Thymus (tissue), 11 donors: ENCODE data around the gene RERE. TPM values are rescaled to one million over a fixed set of nuclear protein-coding genes. Genes with fewer than 3 reads are reported as not detected.

Source experiments
- DNase-seq, 9 donors: peaks; one replicate each; pipeline ENCODE4 v3.0.0-alpha.2; 2013; ENCODE audit warnings: low spot score in 9 of 9, low read depth in 6 of 9, missing footprints in 1 of 9
- H3K27ac ChIP-seq, 2 donors: one replicate each; pipeline ENCODE4 v1.5.1; 2013; ENCODE audit warnings: control low read depth in 1 of 2, low read depth in 1 of 2, low read length in 1 of 2, mild to moderate bottlenecking in 1 of 2, moderate library complexity in 1 of 2
- H3K27me3 ChIP-seq, 2 donors: one replicate each; pipeline ENCODE4 v1.5.1; 2013; ENCODE audit warnings: low read length in 1 of 2; ENCODE audit not compliant: control insufficient read depth in 2 of 2, insufficient read depth in 1 of 2
- H3K36me3 ChIP-seq, 2 donors: one replicate each; pipeline ENCODE4 v1.5.1; 2013; ENCODE audit warnings: low read length in 1 of 2, mild to moderate bottlenecking in 1 of 2, moderate library complexity in 1 of 2; ENCODE audit not compliant: control insufficient read depth in 2 of 2, insufficient read depth in 2 of 2
- H3K4me1 ChIP-seq, 2 donors: one replicate each; pipeline ENCODE4 v1.5.1; 2013; ENCODE audit warnings: low read length in 2 of 2; ENCODE audit not compliant: control insufficient read depth in 2 of 2, insufficient read depth in 2 of 2
- H3K4me3 ChIP-seq, 2 donors: one replicate each; pipeline ENCODE4 v1.5.1; 2013; ENCODE audit warnings: low read length in 2 of 2, control low read depth in 1 of 2, mild to moderate bottlenecking in 1 of 2
- H3K9me3 ChIP-seq, 2 donors: one replicate each; pipeline ENCODE4 v1.5.1; 2013; ENCODE audit warnings: low read length in 1 of 2, mild to moderate bottlenecking in 1 of 2; ENCODE audit not compliant: control insufficient read depth in 2 of 2, insufficient read depth in 1 of 2
- whole genome bisulfite sequencing: extraction: QIAGEN DNeasy Blood & Tissue Kit; methylation state at CpG from one replicate; pipeline ENCODE4 v1.1.7; 2013; 5-methylcytosine and 5-hydroxymethylcytosine counted together
- polyA plus RNA-seq: library from polyadenylated mRNA; stranded (reverse); fragments of 200-250 nt; gene quantifications from one replicate; pipeline ENCODE4 v1.2.3, GENCODE V29; 2013
- total RNA-seq: library from RNA; stranded (reverse); fragments of 120-200 nt; gene quantifications from one replicate; pipeline ENCODE4 v1.2.4, GENCODE V29; 2013
- donor health status: healthy.

The RERE gene
- total and polyA plus RNA-seq, 2 donors: 22.9 to 37.7 TPM

DNA sequence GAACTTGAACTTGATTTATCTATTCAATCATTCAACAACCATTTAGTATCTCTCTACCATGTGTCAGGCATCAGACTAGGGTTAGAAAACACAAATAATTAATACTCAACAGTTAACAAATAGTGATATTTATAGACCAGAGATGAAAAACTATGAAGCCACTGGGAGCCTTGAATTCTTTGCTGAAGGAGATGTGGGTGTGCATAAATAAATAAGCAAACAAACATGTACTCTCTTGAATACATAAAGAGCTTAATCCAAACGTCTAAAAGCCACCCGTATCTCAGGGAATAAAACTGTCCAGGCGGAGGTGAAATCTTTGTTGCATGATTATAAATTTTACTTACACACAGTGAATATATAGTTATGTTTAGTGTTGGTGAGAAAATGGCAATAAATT is 333.9 kb downstream of the RERE start:
- Histone ChIP-seq H3K27ac (no peak overlapping the region), H3K36me3 (peaks cover 0 to 2% of the 10 kb centered on the region in 2 donors), H3K4me3 (no peak overlapping the region), H3K9me3 (no peaks in the 10 kb centered on the region), H3K4me1 (no peaks in the 10 kb centered on the region), H3K27me3 (no peaks in the 10 kb centered on the region)
- no peak for DNase-seq
- WGBS: 98% methylated on average over 3 of the region's 3 CpGs

DNA sequence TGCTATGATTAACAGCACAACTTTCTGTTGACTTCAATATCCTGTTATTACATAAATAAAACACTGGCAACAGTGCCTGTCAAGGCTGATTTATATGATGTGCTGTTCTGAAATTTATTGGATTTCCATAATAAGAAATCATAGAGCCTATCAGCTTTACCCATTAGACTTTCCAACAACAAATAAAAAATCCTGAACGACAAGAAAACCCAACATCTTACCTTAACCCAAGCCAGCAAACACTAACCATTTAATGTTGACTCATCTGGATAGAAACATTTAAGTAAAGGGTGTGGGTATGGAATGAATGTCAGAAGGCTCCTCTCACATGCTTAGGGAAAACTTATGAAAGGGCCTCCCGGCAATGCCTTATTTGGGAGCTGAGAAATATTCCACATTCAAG is 334.5 kb downstream of the RERE start:
- H3K36me3 ChIP-seq: peaks cover 0 to 2% of the 10 kb centered on the region in 2 donors
- H3K4me1 ChIP-seq: no peaks in the 10 kb centered on the region
- no peak for DNase-seq
- H3K27ac ChIP-seq: no peak overlapping the region
- 95% methylated on average over 2 of the region's 2 CpGs for WGBS
- H3K9me3 ChIP-seq: no peaks in the 10 kb centered on the region
- no peaks in the 10 kb centered on the region for H3K27me3 ChIP-seq
- no peak overlapping the region for H3K4me3 ChIP-seq

DNA sequence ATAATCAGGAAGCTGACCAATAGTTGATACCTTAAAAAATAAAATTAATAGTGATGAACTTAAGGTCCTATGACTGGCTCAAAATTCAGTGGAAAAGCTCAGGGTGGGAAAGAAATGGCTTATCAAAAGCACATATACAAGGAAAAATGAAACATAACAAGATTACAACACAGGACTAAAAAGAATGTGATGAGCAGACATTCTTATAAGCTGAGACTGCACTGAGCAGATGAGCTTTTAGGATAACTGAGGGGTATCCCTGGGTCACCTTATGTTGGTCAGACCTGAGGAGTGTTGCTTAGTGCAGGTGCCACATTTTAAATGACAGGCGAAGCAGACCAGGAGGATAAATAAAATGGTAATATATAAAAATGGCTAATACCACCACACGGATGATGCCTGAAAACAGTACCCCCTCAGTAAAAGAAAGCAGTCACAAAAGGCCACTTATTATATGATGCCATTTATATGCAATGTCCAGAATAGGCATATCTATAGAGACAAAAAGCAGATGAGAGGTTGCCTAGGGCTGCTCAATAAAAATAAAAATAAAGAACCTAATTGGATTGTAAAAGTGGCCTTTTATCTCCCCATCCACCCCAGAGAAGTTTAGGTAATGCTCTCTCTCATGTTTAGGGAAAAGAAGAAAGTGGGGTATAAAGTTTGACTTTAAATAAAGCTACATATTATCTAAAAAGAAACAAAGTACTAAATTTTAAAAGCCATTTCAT is 335.6 kb downstream of the RERE start:
- DNase-seq: no peak
- Histone ChIP-seq H3K4me1 (no peaks in the 10 kb centered on the region), H3K27ac (no peak overlapping the region), H3K36me3 (peaks cover 0 to 2% of the 10 kb centered on the region in 2 donors), H3K4me3 (no peak overlapping the region), H3K9me3 (no peaks in the 10 kb centered on the region), H3K27me3 (no peaks in the 10 kb centered on the region)
- 98% methylated on average over 2 of the region's 2 CpGs for WGBS

DNA sequence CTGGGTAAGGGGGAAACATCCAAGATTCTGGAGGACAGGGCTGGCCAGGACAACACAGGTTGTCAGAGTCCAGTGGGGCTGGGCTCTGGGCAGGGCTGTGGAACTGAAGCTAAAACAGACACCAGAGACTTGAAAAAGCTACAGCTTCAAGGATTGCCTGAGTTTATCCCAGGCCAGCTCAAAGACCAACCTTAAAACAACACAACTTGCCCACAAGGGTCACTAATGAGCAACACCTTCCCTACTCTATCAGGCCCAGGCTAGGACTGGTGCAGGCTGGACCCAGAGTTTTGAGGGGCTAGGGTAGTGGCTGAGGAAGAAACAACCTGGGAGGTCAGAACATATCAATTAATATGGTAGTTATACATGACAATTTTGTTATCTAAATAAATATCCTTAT is 338.9 kb downstream of the RERE start:
- H3K9me3 ChIP-seq: no peaks in the 10 kb centered on the region
- no peaks in the 10 kb centered on the region for H3K36me3 ChIP-seq
- no peak overlapping the region for H3K4me3 ChIP-seq
- DNase-seq: no peak
- no peaks in the 10 kb centered on the region for H3K4me1 ChIP-seq
- H3K27ac ChIP-seq: no peak overlapping the region
- H3K27me3 ChIP-seq: no peaks in the 10 kb centered on the region

DNA sequence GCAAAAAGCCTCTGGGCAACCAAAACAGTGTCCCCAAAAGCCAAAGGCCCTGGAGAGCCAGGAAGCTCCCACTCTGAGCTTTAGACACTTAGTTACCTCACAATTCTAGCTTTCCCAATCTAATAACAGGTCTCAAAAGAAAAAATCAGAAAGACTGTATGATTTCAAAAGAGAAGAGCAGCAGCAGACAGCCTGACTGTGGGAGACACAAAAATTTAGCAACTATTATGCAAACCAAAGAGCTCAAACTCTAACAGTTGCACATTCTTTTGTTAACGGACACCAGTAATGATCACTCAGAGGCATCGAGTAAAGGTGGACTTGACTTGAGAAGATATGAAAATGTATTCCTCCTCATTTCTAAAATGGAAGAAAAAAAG is 339.5 kb downstream of the RERE start:
- Histone ChIP-seq H3K36me3 (no peaks in the 10 kb centered on the region), H3K27ac (no peak overlapping the region), H3K4me3 (no peak overlapping the region), H3K27me3 (no peaks in the 10 kb centered on the region), H3K9me3 (no peaks in the 10 kb centered on the region), H3K4me1 (peaks cover under 1 to 3% of the 10 kb centered on the region in 2 donors)
- no peak for DNase-seq
- WGBS: 97% methylated on average over 2 of the region's 2 CpGs

DNA sequence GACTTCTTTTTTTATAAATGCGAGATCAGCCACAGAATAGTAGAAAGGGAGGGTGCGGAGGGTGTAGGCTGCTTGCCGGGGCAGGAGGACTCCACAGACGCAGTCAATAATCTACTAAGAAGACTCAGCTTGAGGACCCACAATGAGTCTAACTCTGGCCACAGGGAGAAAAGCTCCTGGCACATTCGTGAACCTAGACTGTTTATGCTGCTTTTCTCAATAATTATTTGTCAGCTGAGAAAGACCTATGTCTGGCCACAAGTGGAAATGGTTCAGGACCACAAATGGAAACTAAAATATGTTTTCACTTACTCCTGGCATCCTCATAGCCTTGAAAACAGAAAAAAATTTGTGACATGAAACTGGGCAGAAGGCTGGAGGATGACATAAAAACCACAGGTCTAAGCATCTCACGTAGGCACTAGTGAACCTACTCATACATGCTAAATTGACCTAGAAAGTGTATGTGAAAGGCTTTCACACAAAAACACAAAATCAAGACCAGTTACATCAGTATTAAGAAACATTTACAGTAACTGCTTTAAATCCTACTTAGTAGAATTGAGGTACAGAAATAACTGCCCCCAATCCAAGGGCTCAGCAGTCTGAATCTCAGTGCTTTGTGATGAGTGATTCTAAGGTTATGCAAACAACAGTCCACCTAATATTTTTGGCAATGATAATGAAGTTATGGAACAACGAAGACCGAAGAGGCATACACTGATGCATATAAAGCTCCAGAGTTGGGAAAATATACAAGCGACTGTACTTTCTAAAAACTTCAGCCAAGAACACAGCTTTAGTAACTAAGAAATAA is 340.1 kb downstream of the RERE start:
- Histone ChIP-seq H3K27ac (no peak overlapping the region), H3K4me3 (no peak overlapping the region), H3K36me3 (no peaks in the 10 kb centered on the region), H3K27me3 (no peaks in the 10 kb centered on the region), H3K4me1 (peaks cover 4 to 6% of the 10 kb centered on the region in 2 donors), H3K9me3 (no peaks in the 10 kb centered on the region)
- no peak for DNase-seq
- 89% methylated on average over 9 of the region's 9 CpGs for WGBS

DNA sequence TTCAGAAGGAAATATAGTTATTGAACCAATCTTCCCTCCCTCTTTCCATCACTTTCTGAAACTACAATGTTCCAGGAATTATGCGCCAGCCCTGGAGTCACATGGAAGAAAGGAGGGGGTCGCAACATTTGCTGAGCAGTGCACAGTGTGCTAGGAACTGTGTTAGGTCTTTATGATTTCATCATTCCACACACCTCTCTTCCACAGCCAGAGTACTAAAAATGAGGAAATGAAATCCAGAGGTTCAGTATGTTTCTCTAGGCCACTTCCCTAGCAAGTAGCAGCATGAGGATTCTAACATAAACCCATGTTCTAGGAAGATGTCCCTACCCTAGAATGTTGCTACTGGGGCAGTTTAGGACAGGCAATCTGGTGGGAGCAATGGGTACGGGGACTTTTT is 341.4 kb downstream of the RERE start:
- H3K27ac ChIP-seq: no peak overlapping the region
- H3K4me1 ChIP-seq: peaks cover 4 to 10% of the 10 kb centered on the region in 2 donors
- no peaks in the 10 kb centered on the region for H3K27me3 ChIP-seq
- DNase-seq: no peak
- H3K9me3 ChIP-seq: no peaks in the 10 kb centered on the region
- H3K4me3 ChIP-seq: no peak overlapping the region
- H3K36me3 ChIP-seq: no peaks in the 10 kb centered on the region
- 95% methylated on average over 3 of the region's 3 CpGs for WGBS

DNA sequence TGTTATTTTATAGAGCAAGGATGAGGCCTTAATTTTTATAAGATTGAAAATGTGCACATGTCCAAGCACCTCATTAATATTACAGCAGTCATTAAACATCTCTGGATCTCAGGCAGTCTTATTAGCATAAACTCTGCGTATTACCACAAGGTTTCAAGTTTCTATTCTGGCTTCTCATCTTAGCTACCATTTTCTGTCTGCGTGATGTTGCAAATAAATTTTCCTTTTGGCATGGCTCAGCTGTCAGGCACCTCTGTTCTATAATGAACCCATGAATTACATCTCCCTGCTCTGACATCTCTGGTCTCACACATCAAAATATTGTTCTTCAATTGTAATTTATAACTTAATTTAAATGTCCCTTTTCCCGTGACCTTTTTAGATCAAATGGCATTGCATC is 343.1 kb downstream of the RERE start:
- H3K9me3 ChIP-seq: no peaks in the 10 kb centered on the region
- H3K4me3 ChIP-seq: no peak overlapping the region
- 96% methylated on average over 3 of the region's 3 CpGs for WGBS
- no peak for DNase-seq
- no peaks in the 10 kb centered on the region for H3K36me3 ChIP-seq
- peaks cover 4 to 10% of the 10 kb centered on the region in 2 donors for H3K4me1 ChIP-seq
- no peak overlapping the region for H3K27ac ChIP-seq
- no peaks in the 10 kb centered on the region for H3K27me3 ChIP-seq

DNA sequence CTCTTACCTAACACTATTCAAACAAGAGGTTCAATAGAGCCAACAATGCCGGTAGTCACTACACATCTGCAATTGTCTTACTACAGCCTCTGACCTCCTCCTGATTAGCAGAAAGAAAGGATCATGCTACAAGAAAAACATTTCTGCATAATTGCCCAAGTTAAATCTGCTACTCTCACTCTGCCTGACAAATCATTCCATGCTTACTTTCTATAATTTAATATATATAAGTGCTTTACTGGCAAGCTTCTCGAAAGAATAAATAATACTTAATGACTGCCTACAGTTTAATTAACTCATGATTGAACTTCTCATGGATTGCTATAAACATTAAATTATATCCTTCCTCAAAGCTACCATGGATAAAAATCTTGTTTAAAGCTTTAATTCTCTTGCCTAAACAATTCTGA is 343.5 kb downstream of the RERE start:
- H3K27me3 ChIP-seq: no peaks in the 10 kb centered on the region
- H3K4me1 ChIP-seq: peaks cover 4 to 10% of the 10 kb centered on the region in 2 donors

More for the DNA sequence above, 343.5 kb downstream of the RERE start:
- no peak overlapping the region for H3K4me3 ChIP-seq
- no peak for DNase-seq
- no peaks in the 10 kb centered on the region for H3K9me3 ChIP-seq
- no peaks in the 10 kb centered on the region for H3K36me3 ChIP-seq
- WGBS: 97% methylated on average over 2 of the region's 2 CpGs
- no peak overlapping the region for H3K27ac ChIP-seq
